Measurements from ENCODE around the gene N4BP2L1. TPM values are rescaled to one million over a fixed set of nuclear protein-coding genes. Genes with fewer than 3 reads are reported as not detected.

N4BP2L1 gene
- polyA plus RNA-seq, 2 of the 4 experiments (the other 2 are of a cell fraction): 0.41 to 0.85 TPM

DNA sequence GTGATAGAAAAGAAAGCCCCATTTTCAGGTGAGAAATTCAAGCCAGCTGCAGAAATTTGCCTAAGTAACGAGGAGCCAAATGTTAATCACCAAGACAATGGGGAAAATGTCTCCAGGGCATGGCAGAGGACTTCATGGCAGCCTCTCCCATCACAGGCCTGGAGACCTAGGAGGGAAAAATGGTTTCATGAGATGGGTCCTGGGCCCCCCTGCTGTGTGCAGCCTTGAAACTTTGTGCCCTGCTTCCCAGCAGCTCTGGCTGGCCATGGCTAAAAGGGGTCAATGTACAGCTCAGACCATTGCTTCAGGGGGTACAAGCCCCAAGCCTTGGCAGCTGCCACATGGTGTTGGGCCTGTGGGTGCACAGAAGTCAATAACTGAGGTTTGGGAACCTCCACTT lies 9.9 kb downstream of the N4BP2L1 start:
- no peak overlapping the region for H3K27ac ChIP-seq
- H3K4me3 ChIP-seq: no peak overlapping the region
- H3K4me2 ChIP-seq: no peak overlapping the region
- ChIA-PET CTCF (no interaction called here), POLR2A (no interaction called here)
- ATAC-seq (no peak), DNase-seq (ENCODE audit: low read depth in 1 of 2, low spot score in 1 of 2) (no peak), FAIRE-seq (no peak)
- no peak for TF ChIP-seq JUNB (IDR thresholded peaks at IDR 0.05)
- TF ChIP-seq MAZ (IDR thresholded peaks at IDR 0.05; ENCODE audit: borderline replicate concordance, low read depth, low read length): no peak
- TF ChIP-seq, protein P1, sequence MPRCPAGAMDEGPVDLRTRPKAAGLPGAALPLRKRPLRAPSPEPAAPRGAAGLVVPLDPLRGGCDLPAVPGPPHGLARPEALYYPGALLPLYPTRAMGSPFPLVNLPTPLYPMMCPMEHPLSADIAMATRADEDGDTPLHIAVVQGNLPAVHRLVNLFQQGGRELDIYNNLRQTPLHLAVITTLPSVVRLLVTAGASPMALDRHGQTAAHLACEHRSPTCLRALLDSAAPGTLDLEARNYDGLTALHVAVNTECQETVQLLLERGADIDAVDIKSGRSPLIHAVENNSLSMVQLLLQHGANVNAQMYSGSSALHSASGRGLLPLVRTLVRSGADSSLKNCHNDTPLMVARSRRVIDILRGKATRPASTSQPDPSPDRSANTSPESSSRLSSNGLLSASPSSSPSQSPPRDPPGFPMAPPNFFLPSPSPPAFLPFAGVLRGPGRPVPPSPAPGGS (IDR thresholded peaks at IDR 0.05): no peak
- no peak for TF ChIP-seq CBX2 (IDR thresholded peaks at IDR 0.05; ENCODE audit: borderline replicate concordance, low read depth)
- no peak for TF ChIP-seq BHLHE40 (IDR thresholded peaks at IDR 0.05; ENCODE audit: low read depth, low read length)
- 61% methylated on average over 1 of the region's 1 CpG for WGBS (ENCODE audit: missing lambda C conversion rate)
- H3K4me1 ChIP-seq: no peaks in the 10 kb centered on the region
- no peaks in the 10 kb centered on the region; the same call in 2 of the 3 replicates for H3K9me3 ChIP-seq

DNA sequence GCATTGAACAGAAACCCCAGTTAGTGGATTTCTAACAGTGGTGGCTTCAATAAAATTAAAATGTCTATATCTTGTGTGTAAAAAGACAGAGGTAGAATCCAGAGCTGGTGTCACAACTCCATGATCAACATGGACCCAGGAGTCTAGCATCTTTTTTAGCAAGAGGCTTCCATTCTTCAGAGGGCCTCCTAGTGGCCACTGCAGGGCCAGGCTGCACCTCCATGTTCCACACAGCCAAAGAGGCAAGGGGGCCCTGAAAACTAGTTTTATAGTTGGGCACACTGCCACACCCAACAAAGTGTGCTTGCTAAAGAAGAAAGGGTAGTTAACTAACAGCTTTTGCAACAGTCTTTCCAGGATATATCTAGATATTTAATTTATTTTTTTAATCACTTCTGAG lies 12.9 kb downstream of the N4BP2L1 start:
- Histone ChIP-seq H3K4me1 (no peaks in the 10 kb centered on the region), H3K27ac (no peak overlapping the region), H3K4me2 (no peak overlapping the region), H3K9me3 (no peaks in the 10 kb centered on the region; the same call in 2 of the 3 replicates), H3K4me3 (no peak overlapping the region)
- POLR2A ChIA-PET: no interaction called here
- ATAC-seq: peak; percentile 68 to 71; a peak in 4 of 6 replicates
- TF ChIP-seq TFCP2L1 (CRISPR knock-in tag; IDR thresholded peaks at IDR 0.05): no peak
- TF ChIP-seq, protein P2, sequence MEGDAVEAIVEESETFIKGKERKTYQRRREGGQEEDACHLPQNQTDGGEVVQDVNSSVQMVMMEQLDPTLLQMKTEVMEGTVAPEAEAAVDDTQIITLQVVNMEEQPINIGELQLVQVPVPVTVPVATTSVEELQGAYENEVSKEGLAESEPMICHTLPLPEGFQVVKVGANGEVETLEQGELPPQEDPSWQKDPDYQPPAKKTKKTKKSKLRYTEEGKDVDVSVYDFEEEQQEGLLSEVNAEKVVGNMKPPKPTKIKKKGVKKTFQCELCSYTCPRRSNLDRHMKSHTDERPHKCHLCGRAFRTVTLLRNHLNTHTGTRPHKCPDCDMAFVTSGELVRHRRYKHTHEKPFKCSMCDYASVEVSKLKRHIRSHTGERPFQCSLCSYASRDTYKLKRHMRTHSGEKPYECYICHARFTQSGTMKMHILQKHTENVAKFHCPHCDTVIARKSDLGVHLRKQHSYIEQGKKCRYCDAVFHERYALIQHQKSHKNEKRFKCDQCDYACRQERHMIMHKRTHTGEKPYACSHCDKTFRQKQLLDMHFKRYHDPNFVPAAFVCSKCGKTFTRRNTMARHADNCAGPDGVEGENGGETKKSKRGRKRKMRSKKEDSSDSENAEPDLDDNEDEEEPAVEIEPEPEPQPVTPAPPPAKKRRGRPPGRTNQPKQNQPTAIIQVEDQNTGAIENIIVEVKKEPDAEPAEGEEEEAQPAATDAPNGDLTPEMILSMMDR (IDR thresholded peaks at IDR 0.05): peak; percentile 25; the same call in 2 of the 3 replicates
- CTCF ChIA-PET: no interaction called here
- DNase-seq (ENCODE audit: low read depth in 1 of 2, low spot score in 1 of 2): peak; percentile 8 to 29
- no peak for FAIRE-seq

DNA sequence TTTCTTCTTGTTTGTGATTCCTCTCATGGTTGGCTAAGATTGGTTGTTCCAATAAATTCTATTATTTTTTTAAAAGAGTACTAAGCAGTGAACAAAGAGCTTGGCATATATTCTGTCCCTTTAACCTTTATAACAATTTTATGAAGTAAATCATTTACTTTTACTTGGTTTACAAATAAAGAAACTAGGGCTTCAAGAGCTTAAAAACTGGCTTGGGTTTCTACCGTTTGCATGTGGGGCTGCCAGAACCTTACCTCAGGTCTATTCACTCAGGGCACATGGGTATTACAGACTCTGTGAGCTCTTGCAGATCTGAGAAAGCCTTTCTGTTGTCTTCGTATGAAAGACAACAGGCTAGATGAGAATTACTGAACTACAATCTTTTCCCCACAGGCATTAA lies 13.3 kb downstream of the N4BP2L1 start:
- Histone ChIP-seq H3K9me3 (no peaks in the 10 kb centered on the region; the same call in 2 of the 3 replicates), H3K4me3 (no peak overlapping the region), H3K27ac (no peak overlapping the region), H3K4me2 (no peak overlapping the region), H3K4me1 (no peaks in the 10 kb centered on the region)
- 65% methylated on average over 2 of the region's 2 CpGs for WGBS (ENCODE audit: missing lambda C conversion rate)
- CTCF ChIA-PET: no interaction called here
- ATAC-seq (no peak), FAIRE-seq (no peak), DNase-seq (ENCODE audit: low read depth in 1 of 2, low spot score in 1 of 2) (no peak)
- POLR2A ChIA-PET: no interaction called here
- TF ChIP-seq POLR2A (IDR thresholded peaks at IDR 0.05; ENCODE audit: low read length): no peak
- TF ChIP-seq ZNF302 (CRISPR knock-in tag; IDR thresholded peaks at IDR 0.05): no peak
- no peak for TF ChIP-seq CEBPB (IDR thresholded peaks at IDR 0.05)
- TF ChIP-seq, protein P3, sequence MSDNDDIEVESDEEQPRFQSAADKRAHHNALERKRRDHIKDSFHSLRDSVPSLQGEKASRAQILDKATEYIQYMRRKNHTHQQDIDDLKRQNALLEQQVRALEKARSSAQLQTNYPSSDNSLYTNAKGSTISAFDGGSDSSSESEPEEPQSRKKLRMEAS (IDR thresholded peaks at IDR 0.05): no peak
- TF ChIP-seq, protein P4, sequence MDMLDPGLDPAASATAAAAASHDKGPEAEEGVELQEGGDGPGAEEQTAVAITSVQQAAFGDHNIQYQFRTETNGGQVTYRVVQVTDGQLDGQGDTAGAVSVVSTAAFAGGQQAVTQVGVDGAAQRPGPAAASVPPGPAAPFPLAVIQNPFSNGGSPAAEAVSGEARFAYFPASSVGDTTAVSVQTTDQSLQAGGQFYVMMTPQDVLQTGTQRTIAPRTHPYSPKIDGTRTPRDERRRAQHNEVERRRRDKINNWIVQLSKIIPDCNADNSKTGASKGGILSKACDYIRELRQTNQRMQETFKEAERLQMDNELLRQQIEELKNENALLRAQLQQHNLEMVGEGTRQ (IDR thresholded peaks at IDR 0.05): no peak
- no peak for TF ChIP-seq BHLHE40 (IDR thresholded peaks at IDR 0.05; ENCODE audit: low read depth, low read length)
- TF ChIP-seq RAD21 (conservative IDR thresholded peaks at IDR 0.05 in 1 of 2, IDR thresholded peaks at IDR 0.05 in 1 of 2): no peak

DNA sequence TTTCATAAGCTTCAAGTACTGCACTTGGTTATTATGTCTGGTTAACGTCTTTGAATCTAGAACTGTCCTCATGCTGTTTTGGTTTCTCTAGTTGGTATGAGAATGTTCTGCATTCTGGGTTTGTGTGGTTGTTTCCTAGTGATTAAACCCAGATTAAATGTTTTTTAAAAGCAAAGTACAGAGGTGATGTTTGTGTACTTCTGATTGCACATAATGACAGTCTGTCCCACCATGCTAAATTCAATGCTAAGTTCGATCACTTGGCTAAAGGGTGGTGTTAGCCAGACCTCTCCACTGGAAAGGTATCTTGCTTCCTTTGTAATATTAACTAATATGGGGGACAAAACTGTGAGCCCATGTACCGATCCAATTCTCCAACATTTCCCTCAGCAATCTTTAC lies 14.6 kb downstream of the N4BP2L1 start:
- ATAC-seq: no peak
- TF ChIP-seq, protein P1 (IDR thresholded peaks at IDR 0.05): no peak
- TF ChIP-seq FOSL2 (IDR thresholded peaks at IDR 0.05): no peak
- TF ChIP-seq FOSL2 (CRISPR knock-in tag; IDR thresholded peaks at IDR 0.05): no peak
- no peak for TF ChIP-seq BHLHE40 (IDR thresholded peaks at IDR 0.05; ENCODE audit: low read depth, low read length)
- no peak for TF ChIP-seq TFCP2L1 (CRISPR knock-in tag; IDR thresholded peaks at IDR 0.05)
- TF ChIP-seq, protein P5, sequence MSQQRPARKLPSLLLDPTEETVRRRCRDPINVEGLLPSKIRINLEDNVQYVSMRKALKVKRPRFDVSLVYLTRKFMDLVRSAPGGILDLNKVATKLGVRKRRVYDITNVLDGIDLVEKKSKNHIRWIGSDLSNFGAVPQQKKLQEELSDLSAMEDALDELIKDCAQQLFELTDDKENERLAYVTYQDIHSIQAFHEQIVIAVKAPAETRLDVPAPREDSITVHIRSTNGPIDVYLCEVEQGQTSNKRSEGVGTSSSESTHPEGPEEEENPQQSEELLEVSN (IDR thresholded peaks at IDR 0.05; ENCODE audit: borderline replicate concordance, low read depth): no peak
- no peak for TF ChIP-seq CEBPB (IDR thresholded peaks at IDR 0.05)
- TF ChIP-seq MAZ (IDR thresholded peaks at IDR 0.05; ENCODE audit: borderline replicate concordance, low read depth, low read length): no peak
- TF ChIP-seq, protein P6, sequence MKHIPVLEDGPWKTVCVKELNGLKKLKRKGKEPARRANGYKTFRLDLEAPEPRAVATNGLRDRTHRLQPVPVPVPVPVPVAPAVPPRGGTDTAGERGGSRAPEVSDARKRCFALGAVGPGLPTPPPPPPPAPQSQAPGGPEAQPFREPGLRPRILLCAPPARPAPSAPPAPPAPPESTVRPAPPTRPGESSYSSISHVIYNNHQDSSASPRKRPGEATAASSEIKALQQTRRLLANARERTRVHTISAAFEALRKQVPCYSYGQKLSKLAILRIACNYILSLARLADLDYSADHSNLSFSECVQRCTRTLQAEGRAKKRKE (CRISPR knock-in tag; IDR thresholded peaks at IDR 0.05; ENCODE audit: low read depth): no peak
- TF ChIP-seq EHMT2 (IDR thresholded peaks at IDR 0.05; ENCODE audit: low read depth): no peak
- TF ChIP-seq, protein P7, sequence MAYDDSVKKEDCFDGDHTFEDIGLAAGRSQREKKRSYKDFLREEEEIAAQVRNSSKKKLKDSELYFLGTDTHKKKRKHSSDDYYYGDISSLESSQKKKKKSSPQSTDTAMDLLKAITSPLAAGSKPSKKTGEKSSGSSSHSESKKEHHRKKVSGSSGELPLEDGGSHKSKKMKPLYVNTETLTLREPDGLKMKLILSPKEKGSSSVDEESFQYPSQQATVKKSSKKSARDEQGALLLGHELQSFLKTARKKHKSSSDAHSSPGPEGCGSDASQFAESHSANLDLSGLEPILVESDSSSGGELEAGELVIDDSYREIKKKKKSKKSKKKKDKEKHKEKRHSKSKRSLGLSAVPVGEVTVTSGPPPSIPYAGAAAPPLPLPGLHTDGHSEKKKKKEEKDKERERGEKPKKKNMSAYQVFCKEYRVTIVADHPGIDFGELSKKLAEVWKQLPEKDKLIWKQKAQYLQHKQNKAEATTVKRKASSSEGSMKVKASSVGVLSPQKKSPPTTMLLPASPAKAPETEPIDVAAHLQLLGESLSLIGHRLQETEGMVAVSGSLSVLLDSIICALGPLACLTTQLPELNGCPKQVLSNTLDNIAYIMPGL (CRISPR knock-in tag; IDR thresholded peaks at IDR 0.05; ENCODE audit: borderline replicate concordance): no peak
- no peak for TF ChIP-seq ZC3H11A (IDR thresholded peaks at IDR 0.05)
- no peak for TF ChIP-seq CBX8 (IDR thresholded peaks at IDR 0.05)
- no peak for TF ChIP-seq CHD4 (IDR thresholded peaks at IDR 0.05; ENCODE audit: borderline replicate concordance)

More for the DNA sequence above, 14.6 kb downstream of the N4BP2L1 start:
- Histone ChIP-seq H3K9me3 (no peaks in the 10 kb centered on the region), H3K4me2 (no peak overlapping the region), H3K4me1 (no peaks in the 10 kb centered on the region), H3K4me3 (no peak overlapping the region), H3K27ac (no peak overlapping the region)
- CTCF ChIA-PET: no interaction called here
- no peak for DNase-seq (ENCODE audit: low read depth in 1 of 2, low spot score in 1 of 2)
- FAIRE-seq: no peak
- WGBS (ENCODE audit: missing lambda C conversion rate): 81% methylated on average over 3 of the region's 3 CpGs
- POLR2A ChIA-PET: interaction anchor here (0.6 kb wide), 1 partner anchor 31 kb away, joined by 3 read pairs; no protein-coding TSS in a partner anchor

All from A549 (cell line).